Endothelial cell of umbilical vein (primary cell): ENCODE data around the gene CDC20B. TPM values are rescaled to one million over a fixed set of nuclear protein-coding genes. Genes with fewer than 3 reads are reported as not detected.

Experiments
- BruUV-seq: library from RNA; stranded (reverse); fragments of 400-500 nt; replicated peaks from 2 replicates; lab custom pipeline; 2021; lab: Mats Ljungman, UMichigan
- CTCF ChIA-PET: fragments of 300-600, 350-600 bp; sonication (Branson Sonifier 250); formaldehyde crosslinking; loops from one replicate; lab custom pipeline; 2021; ENCODE audit warnings: antibody characterized with exemption, inconsistent platforms; lab: Charles Lee
- POLR2A ChIA-PET: fragments of 300-600, 350-600 bp; sonication (Branson Sonifier 250); formaldehyde crosslinking; loops from one replicate; lab custom pipeline; 2021; ENCODE audit warnings: antibody characterized with exemption, inconsistent platforms; lab: Charles Lee
- DNase-seq: peaks from one replicate; pipeline ENCODE4 v3.0.0-alpha.2; 2011; ENCODE audit warnings: low read depth, low spot score
- FAIRE-seq: peaks from 2 replicates; lab custom pipeline; 2011; peaks lifted over from hg19 to GRCh38; lab: Jason Lieb, UNC
- H2AFZ ChIP-seq: 2 replicates; pipeline ENCODE4 v1.6.0; 2012; ENCODE audit warnings: low read depth, low read length, control low read depth, inconsistent platforms
- H3K27ac ChIP-seq: 2 replicates; pipeline ENCODE4 v1.5.1; 2011; ENCODE audit warnings: low read depth, mild to moderate bottlenecking, control low read depth, low read length, moderate library complexity; ENCODE audit not compliant: insufficient read depth
- H3K27me3 ChIP-seq, 2 experiments: 2 replicates each; pipeline versions ENCODE4 v1.6.0 to v1.6.1; 2011; ENCODE audit warnings: low read length in 2 of 2, mixed read lengths in 1 of 2; ENCODE audit not compliant: control insufficient read depth in 2 of 2, insufficient read depth in 2 of 2
- H3K36me3 ChIP-seq, 2 experiments: 2 replicates in 1 of 2; 3 replicates in 1 of 2; pipeline ENCODE4 v1.5.1; 2011; ENCODE audit warnings: low read length in 2 of 2, mild to moderate bottlenecking in 1 of 2, moderate library complexity in 1 of 2; ENCODE audit not compliant: control insufficient read depth in 2 of 2, insufficient read depth in 2 of 2; ENCODE audit errors: extremely low read depth in 1 of 2
- H3K4me1 ChIP-seq: 3 replicates; pipeline ENCODE4 v1.5.1; 2011; ENCODE audit warnings: mild to moderate bottlenecking, low read length; ENCODE audit not compliant: control insufficient read depth, insufficient read depth; ENCODE audit errors: extremely low read depth
- H3K4me2 ChIP-seq: 2 replicates; pipeline ENCODE4 v1.6.1; 2011; ENCODE audit warnings: low read length, control low read depth, mixed read lengths; ENCODE audit not compliant: insufficient read depth
- H3K4me3 ChIP-seq, 3 experiments: fragments of 200-600 bp in 1 of 3; sonication (generic), shearing (Covaris generic) in 1 of 3; replicated peaks in 1 of 3; 2 replicates each; pipeline ENCODE4 v1.5.1; 2011 to 2016; ENCODE audit warnings: control low read depth in 3 of 3, low read length in 3 of 3, mild to moderate bottlenecking in 2 of 3, inconsistent platforms in 1 of 3, low read depth in 1 of 3, moderate library complexity in 1 of 3; ENCODE audit not compliant: insufficient read depth in 1 of 3
- H3K79me2 ChIP-seq: 2 replicates; pipeline ENCODE4 v1.6.0; 2012; ENCODE audit warnings: low read length, inconsistent platforms; ENCODE audit not compliant: control insufficient read depth, insufficient read depth
- H3K9ac ChIP-seq: replicated peaks from 2 replicates; pipeline ENCODE3; 2011; ENCODE audit warnings: low read length, control low read depth; ENCODE audit not compliant: insufficient read depth; ENCODE audit errors: extremely low read depth
- H3K9me1 ChIP-seq: replicated peaks from 3 replicates; pipeline ENCODE4 v1.6.0; 2011; ENCODE audit warnings: mild to moderate bottlenecking, low read length; ENCODE audit not compliant: control insufficient read depth, insufficient read depth; ENCODE audit errors: extremely low read depth
- H3K9me3 ChIP-seq: replicated peaks from 2 replicates; pipeline ENCODE4 v1.5.1; 2012; ENCODE audit warnings: low read length, inconsistent platforms; ENCODE audit not compliant: control insufficient read depth, insufficient read depth
- H4K20me1 ChIP-seq: replicated peaks from 2 replicates; pipeline ENCODE3; 2011; ENCODE audit warnings: mild to moderate bottlenecking, low read length; ENCODE audit not compliant: control insufficient read depth, insufficient read depth; ENCODE audit errors: extremely low read depth
- EZH2 ChIP-seq: IDR thresholded peaks from 2 replicates; pipeline ENCODE4 v1.6.1; 2012; ENCODE audit warnings: borderline replicate concordance, low read depth, mild to moderate bottlenecking, moderate library complexity, low read length, inconsistent platforms; ENCODE audit not compliant: severe bottlenecking
- FOS ChIP-seq: IDR thresholded peaks from 2 replicates; pipeline ENCODE4 v1.6.1; 2011; ENCODE audit warnings: mild to moderate bottlenecking, low read length, moderate library complexity, borderline replicate concordance; ENCODE audit not compliant: insufficient read depth
- GATA2 ChIP-seq: IDR thresholded peaks from 2 replicates; pipeline ENCODE4 v1.7.0; 2011; ENCODE audit warnings: low read depth, mild to moderate bottlenecking, moderate library complexity, mixed read lengths, low read length; ENCODE audit not compliant: insufficient read length, insufficient read depth
- JUN ChIP-seq: IDR thresholded peaks from 2 replicates; pipeline ENCODE4 v1.6.1; 2011; ENCODE audit warnings: borderline replicate concordance, low read depth; ENCODE audit not compliant: insufficient read length, insufficient read depth
- MYC ChIP-seq: IDR thresholded peaks from one replicate; pipeline ENCODE4 v1.6.1; 2011; ENCODE audit warnings: mild to moderate bottlenecking, low read depth, low read length
- POLR2A ChIP-seq: IDR thresholded peaks from 2 replicates; pipeline ENCODE4 v1.6.1; 2012; ENCODE audit warnings: low read depth, mild to moderate bottlenecking, control low read depth, low read length
- POLR2AphosphoS5 ChIP-seq: IDR thresholded peaks from 2 replicates; pipeline ENCODE4 v1.6.1; 2012; ENCODE audit warnings: low read depth, mild to moderate bottlenecking, control low read depth, low read length, moderate library complexity; ENCODE audit not compliant: insufficient read depth
- dilution Hi-C: fragments of 300-500 bp; cut with MboI; formaldehyde crosslinking; loops from one replicate; pipeline ENCODE4 v1.15.0; 2019; ENCODE audit warnings: low sequenced_read_pairs; ENCODE audit not compliant: extremely low pct_ligation_motif_present
- intact Hi-C: fragments of 100-400 bp; cut with micrococcal nuclease; formaldehyde crosslinking; loops from one replicate; pipeline ENCODE4 v1.10.0; 2022
- polyA plus RNA-seq, 4 experiments: library from polyadenylated mRNA; depleted of rRNA in 3 of 4; stranded (reverse) in 3 of 4; unstranded in 1 of 4; fragments of >200 nt; gene quantifications; 2 replicates each; pipeline versions ENCODE4 v1.2.1 to v1.2.3, GENCODE V29; 2011 to 2012; ENCODE audit warnings: missing spikeins in 1 of 4
- total RNA-seq: library from RNA; stranded (reverse); gene quantifications from 2 replicates; pipeline ENCODE4 v1.2.3, GENCODE V29; 2021
- TF ChIP-seq, protein P1 (sequence below), 2 donors: IDR thresholded peaks; 1 replicate in 1 of 2; 2 replicates in 1 of 2; pipeline ENCODE4 v1.5.1; 2011; ENCODE audit warnings: low read length in 2 of 2, mild to moderate bottlenecking in 2 of 2, moderate library complexity in 2 of 2, control low read depth in 1 of 2, inconsistent platforms in 1 of 2, low read depth in 1 of 2; ENCODE audit not compliant: insufficient read depth in 1 of 2; ENCODE audit errors: extremely low read depth in 1 of 2
- TF ChIP-seq, protein P2 (sequence below): IDR thresholded peaks from 2 replicates; pipeline ENCODE4 v1.6.1; 2011; ENCODE audit not compliant: insufficient read depth, insufficient read length

Gene CDC20B
- total and polyA plus RNA-seq, 2 donors (not counting 3 experiments of a cell fraction or from before 2014, with no cell fraction given): 0.22 TPM

DNA sequence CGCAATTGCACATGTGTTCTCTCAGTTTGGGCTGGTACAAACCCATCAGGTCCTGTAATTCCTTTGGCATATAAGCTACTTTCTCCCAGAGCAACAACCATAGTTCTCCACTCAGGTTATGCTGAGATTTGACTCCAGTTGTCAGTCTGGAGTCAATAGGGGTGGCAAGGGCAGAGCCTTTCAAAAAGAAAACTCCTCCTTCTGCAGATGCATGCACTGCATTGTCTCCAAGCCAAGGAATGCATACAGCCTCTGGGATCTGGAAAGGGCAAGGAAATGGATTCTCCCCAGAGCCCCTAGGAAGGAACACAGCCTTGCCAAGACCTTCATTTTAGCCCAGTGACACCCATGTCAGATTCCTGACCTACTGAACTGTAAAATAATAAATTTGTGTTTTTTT lies 101.6 kb downstream of the CDC20B start:
- no peak overlapping the region for H3K4me2 ChIP-seq
- no peaks in the 10 kb centered on the region for H4K20me1 ChIP-seq
- no peak for TF ChIP-seq POLR2A
- TF ChIP-seq, protein P1, sequence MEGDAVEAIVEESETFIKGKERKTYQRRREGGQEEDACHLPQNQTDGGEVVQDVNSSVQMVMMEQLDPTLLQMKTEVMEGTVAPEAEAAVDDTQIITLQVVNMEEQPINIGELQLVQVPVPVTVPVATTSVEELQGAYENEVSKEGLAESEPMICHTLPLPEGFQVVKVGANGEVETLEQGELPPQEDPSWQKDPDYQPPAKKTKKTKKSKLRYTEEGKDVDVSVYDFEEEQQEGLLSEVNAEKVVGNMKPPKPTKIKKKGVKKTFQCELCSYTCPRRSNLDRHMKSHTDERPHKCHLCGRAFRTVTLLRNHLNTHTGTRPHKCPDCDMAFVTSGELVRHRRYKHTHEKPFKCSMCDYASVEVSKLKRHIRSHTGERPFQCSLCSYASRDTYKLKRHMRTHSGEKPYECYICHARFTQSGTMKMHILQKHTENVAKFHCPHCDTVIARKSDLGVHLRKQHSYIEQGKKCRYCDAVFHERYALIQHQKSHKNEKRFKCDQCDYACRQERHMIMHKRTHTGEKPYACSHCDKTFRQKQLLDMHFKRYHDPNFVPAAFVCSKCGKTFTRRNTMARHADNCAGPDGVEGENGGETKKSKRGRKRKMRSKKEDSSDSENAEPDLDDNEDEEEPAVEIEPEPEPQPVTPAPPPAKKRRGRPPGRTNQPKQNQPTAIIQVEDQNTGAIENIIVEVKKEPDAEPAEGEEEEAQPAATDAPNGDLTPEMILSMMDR (IDR thresholded peaks at IDR 0.05; ENCODE audit: extremely low read depth in 1 of 2, insufficient read depth in 1 of 2, low read depth in 1 of 2, low read length in 2 of 2): no peak
- no peak for TF ChIP-seq POLR2AphosphoS5
- no peak for TF ChIP-seq GATA2
- TF ChIP-seq, protein P2, sequence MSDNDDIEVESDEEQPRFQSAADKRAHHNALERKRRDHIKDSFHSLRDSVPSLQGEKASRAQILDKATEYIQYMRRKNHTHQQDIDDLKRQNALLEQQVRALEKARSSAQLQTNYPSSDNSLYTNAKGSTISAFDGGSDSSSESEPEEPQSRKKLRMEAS: no peak
- no peak for TF ChIP-seq EZH2
- TF ChIP-seq MYC: no peak
- TF ChIP-seq JUN: no peak
- no peak for TF ChIP-seq FOS
- H3K9ac ChIP-seq: no peak overlapping the region
- CTCF ChIA-PET: interaction anchor here (1.4 kb wide), 1 partner anchor 10 kb away, joined by 4 read pairs; no protein-coding TSS in a partner anchor
- no peaks in the 10 kb centered on the region for H3K9me1 ChIP-seq
- H3K36me3 ChIP-seq: no peaks in the 10 kb centered on the region
- POLR2A ChIA-PET: no interaction called here
- H3K27ac ChIP-seq: no peak overlapping the region
- dilution Hi-C loops: no loop called here
- H3K27me3 ChIP-seq: no peaks in the 10 kb centered on the region
- H3K79me2 ChIP-seq: no peaks in the 10 kb centered on the region
- FAIRE-seq (no peak), DNase-seq (no peak)
- BruUV-seq: no TSS peak
- no peaks in the 10 kb centered on the region for H3K4me1 ChIP-seq
- intact Hi-C loops: no loop called here
- H3K9me3 ChIP-seq: no peaks in the 10 kb centered on the region
- no peak overlapping the region for H3K4me3 ChIP-seq
- H2AFZ ChIP-seq: no peak overlapping the region
